Activated gamma-delta T cell treated with anti-CD3 and anti-CD28 coated beads, Interleukin-2, amount 50 U/mL, for 16 hours (primary cell): Measurements from ENCODE around the gene SPTBN5.

Experiments
- DNase-seq: peaks from one replicate; pipeline ENCODE4 v3.0.0-alpha.2; 2020; ENCODE audit warnings: low read depth

The SPTBN5 gene

DNA sequence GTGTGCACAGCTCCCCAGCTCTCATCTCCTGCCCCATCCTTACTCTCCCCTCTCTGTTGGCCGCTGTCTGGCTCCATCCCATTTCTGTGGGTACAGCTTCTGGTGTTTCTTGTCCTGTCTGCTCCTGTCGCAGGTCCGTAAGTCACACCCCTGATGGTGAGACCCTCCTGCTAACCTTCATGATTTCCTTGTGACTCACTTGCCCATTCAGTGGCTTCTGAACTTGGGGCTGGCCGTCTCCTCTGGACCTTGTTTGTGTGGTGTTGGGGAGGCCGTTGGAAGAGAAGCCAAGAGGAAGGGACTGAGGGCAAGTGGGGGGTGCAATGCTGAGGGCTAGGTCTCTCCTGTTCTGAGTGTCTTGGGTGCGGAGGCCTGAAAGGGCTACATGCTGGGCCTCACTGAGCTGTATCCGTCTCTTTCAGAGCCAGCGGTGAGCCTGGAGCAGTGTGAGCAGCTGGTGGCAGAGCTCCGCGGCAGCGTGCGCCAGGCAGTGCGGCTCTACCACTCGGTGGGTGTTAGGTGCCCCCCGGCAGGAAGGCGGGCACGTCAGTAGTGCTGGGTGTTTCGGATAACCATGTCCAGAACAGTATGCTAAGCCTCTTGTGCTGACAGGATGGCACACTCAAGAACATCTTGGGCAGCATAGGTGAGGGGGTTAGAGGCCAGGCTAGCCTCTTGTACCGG is 69.6 kb downstream of the SPTBN5 start:
- no peak for DNase-seq

DNA sequence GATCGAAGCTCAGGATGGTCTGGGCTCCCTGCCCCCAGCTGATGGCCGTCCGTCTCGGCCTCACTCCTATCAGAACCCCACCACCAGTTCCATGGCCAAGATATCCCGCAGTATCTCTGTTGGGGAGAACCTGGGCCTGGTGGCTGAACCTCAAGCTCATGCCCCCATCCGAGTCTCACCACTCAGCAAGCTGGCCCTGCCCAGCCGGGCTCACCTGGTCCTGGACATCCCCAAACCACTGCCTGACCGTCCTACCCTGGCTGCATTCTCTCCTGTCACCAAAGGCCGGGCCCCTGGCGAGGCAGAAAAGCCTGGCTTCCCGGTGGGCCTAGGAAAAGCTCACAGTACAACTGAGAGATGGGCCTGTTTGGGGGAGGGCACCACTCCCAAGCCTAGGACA is 70.4 kb downstream of the SPTBN5 start:
- DNase-seq, result no peak

- DNase-seq, result no peak
Observed at GRCh38 chr15:41822957-41823356, 70.9 kb downstream of the SPTBN5 start.

DNA sequence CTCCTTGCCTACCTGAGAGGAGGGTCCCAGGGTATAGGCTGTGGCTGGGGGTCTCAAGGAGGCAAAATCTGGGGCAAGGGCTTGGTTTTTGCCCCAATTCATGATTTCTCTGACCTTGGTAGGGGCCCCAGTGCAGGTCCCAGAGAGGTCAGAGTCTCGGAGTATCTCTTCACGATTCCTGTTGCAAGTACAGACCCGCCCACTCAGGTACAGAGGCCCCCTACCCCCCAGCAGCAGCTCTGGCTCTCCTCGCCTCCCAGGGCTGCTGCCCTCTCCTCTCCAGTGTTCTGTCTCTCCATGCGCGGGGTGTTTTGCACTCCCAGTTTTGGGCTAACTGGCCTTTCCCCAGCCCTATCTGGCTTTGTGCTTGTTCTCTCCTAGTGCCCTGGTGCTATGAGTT is 71.4 kb downstream of the SPTBN5 start:
- no peak for DNase-seq

DNA sequence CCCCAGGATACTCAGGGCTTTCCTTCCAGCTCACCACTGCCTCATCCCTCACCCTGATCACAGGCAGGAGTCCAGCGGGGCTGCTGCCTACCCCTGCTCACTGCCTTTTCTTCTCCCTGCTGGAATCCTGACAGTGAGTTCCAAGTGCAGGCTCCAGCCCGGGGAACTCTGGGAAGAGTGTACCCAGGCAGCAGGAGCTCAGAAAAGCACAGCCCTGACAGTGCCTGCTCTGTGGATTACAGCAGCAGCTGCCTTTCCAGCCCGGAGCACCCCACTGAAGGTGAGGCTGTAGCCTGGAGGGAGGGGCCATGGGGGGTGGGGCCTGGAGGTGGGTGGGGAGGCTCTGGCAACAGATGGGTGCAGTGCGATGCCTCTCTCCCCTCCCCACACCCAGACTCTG is 72.0 kb downstream of the SPTBN5 start:
- no peak for DNase-seq

DNA sequence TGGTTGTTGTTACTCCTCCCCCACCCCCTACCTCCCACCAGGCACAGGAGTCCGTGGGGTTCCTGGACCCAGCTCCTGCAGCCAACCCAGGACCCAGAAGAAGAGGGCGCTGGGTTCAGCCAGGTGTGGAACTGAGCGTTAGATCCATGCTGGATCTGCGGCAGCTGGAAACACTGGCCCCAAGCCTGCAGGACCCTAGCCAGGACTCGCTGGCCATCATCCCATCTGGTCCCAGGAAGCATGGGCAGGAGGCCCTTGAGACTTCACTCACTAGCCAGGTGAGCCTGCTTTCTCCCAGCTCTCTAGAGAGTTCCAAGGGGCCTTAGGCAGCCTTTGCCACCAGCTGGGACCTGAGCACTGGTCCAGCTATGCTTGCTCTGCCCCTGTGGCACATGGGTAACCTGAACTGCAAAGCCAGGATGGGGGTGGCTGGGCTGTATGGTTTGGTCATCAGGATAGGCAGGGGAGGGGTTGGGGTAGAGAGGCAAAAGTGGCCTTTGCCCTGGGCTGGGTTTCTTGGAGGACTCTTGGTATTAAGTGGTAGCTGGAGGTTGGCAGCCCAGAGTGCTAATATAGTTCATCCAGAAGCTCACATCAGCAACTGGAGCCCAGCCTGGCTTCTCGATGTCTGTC is 72.9 kb downstream of the SPTBN5 start:
- DNase-seq, result no peak

DNA sequence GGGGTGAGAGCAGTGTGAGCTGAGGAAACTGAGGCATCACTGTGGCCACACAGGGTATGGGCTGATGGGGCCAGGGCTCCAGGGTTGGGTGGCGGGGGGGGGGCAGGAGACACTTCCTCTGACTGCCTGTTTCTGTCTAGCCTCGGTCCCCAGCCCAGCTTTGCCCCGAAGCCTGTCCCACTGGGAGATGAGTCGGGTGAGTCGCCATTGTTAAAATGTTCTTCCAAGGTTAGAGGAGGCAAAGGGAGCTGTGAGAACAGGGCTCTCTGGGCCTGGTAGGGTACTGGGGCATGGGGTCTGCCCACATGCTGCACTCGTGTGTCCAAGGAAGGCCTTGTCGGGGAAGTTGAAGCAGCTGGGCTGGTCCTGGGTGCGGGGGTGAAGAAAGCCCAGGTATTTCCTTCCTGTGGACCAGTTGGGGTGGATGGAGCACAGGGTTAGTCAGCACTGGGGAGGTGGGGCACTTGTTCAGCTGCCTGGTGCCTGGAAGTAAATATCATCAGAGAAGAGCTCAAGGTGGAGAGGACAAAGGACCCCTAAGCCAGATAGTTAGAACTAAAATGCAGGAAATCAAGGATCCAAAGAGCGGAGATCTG is 74.3 kb downstream of the SPTBN5 start:
- no peak for DNase-seq

GRCh38 chr15:41817781-41818180 is 76.1 kb downstream of the SPTBN5 start:
- DNase-seq, result no peak

- DNase-seq, result no peak
Observed at GRCh38 chr15:41817327-41817726, 76.5 kb downstream of the SPTBN5 start.

- no peak for DNase-seq
Observed at GRCh38 chr15:41816788-41817187, 77.1 kb downstream of the SPTBN5 start.

- no peak for DNase-seq
Observed at GRCh38 chr15:41814534-41814933, 79.3 kb downstream of the SPTBN5 start.

GRCh38 chr15:41813426-41813825 is 80.4 kb downstream of the SPTBN5 start:
- DNase-seq, result no peak

DNA sequence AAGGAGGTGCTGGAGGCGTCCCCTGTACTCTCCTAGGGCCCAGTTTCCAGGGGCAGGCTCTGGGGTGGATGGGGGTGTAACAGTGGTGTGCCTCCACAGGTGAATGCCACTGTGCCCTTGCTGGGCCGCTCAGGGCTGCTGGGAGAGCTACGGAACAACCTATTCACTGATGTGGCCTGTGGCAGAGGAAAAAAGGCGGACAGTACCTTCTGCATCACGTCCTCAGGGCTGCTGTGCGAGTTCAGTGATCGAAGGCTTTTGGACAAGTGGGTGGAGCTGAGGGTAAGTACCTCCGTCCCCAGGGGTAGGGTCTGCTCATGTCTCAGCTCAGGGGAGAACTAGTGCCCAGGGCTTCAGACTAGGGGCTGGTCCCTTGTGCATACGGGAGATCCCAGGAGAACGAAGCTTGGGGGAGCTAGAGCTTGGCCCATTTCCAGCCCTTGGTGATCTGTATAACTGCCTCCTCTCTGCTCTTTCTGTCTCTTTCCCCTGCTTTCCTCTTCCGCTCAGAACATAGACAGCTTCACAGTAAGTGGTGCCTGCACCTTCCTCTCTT is 81.0 kb downstream of the SPTBN5 start:
- no peak for DNase-seq

- DNase-seq, result peak; percentile 58
Observed at GRCh38 chr15:41811432-41812195, 82.2 kb downstream of the SPTBN5 start.

DNA sequence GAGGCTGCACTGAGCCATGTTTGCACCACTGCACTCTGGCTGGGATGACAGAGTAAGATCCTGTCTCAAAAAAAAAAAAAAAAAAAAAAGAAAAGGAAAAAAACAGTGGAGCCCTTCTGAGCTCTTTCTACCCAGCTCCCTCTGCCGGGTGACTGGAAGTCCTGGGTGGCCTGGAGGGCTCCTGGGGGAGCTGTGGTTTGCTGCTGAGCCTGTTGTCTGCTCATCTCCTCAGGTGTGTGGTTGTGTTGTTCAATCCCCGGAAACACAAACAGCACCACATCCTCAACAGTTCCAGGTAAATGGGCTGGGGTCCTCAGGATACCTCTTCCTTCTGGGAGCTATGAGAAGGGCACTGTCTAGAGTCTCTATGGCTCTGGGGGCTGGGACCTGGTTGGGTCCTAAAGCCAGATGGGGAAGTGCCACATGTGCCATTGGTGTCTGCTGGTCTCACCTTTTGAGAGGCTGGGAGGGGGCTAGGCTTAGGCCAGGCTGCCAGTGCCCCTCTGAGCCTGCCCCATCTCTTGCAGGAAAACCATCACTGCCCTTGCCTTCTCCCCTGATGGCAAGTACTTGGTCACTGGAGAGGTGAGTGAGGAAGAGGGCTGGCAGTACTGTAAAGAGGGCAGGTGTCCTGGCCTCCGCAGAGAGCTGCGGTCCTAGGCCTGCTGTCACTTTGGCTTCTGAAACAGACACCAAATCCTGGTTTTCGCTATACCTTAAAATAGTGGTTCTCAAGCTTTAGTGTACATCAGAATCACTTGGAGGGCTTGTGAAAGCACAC is 83.0 kb downstream of the SPTBN5 start:
- DNase-seq, result no peak

DNA sequence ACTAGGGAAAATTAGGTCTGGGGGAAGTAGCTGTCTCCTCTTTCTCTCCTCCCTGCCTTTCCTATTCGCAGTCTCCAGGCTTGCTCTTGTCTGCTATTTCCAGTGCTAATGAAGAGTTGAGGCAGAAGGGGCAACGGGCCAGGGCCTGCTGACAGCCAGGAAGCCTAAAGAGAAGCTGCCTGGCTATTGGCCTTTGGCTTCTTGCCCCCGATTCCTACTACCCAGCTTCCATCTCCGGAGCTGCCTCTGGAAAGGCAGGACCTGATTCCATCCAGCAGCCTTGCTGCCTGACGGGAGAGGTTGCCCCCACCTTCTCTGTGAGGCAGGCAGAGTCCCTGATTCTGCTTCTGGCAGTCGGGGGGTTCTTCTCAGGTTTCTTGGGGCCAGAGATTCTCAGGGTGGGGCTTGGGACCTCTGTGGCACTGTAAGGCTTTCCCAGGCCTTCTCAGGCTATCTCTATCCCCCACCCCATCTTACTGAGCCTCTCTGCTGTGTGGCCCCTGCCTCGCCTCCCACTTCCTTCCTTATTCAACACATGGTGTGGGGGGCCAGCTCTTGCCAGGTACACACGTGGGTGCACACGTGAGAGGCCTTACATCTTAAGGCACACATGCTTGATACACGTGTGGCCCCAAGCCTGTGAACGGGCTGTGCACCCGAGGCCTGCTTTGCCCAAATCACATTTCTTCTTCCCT is 84.2 kb downstream of the SPTBN5 start:
- DNase-seq, result no peak

DNA sequence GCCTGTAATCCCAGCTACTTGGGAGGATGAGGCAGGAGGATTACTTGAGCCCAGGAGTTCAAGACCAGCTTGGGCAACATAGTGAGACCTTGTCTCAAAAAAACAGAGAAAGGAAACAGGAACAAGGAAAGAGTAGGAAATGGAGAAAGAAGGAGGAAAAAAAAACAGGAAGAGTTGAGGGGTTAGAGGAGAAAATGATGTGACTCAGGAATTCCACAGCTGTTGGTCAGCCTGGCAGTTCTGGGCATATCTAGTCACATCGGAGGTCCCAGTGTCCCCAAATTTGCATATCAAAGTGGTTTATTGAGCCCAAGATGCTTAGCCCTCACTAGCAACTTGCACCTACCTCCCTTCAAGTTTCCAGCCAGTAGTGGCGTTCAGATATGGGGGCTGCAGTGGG is 84.7 kb downstream of the SPTBN5 start:
- no peak for DNase-seq

- no peak for DNase-seq
Observed at GRCh38 chr15:41806291-41807181, 87.3 kb downstream of the SPTBN5 start.

- DNase-seq, result no peak
Observed at GRCh38 chr15:41805711-41806110, 88.1 kb downstream of the SPTBN5 start.
